ENCODE measurements around the gene RUVBL2. TPM values are rescaled to one million over a fixed set of nuclear protein-coding genes. Genes with fewer than 3 reads are reported as not detected.
"Not testable (repeated sequence)": the region's sequence is repeated elsewhere in the genome, so short reads cannot be mapped to it uniquely, and the experiment has no call there.

RUVBL2 gene
- total RNA-seq, 5 donors from 2014 or later (not counting 1 experiment from before 2014, with no cell fraction given), result 20.3 to 48.7 (median 41.4) TPM

DNA sequence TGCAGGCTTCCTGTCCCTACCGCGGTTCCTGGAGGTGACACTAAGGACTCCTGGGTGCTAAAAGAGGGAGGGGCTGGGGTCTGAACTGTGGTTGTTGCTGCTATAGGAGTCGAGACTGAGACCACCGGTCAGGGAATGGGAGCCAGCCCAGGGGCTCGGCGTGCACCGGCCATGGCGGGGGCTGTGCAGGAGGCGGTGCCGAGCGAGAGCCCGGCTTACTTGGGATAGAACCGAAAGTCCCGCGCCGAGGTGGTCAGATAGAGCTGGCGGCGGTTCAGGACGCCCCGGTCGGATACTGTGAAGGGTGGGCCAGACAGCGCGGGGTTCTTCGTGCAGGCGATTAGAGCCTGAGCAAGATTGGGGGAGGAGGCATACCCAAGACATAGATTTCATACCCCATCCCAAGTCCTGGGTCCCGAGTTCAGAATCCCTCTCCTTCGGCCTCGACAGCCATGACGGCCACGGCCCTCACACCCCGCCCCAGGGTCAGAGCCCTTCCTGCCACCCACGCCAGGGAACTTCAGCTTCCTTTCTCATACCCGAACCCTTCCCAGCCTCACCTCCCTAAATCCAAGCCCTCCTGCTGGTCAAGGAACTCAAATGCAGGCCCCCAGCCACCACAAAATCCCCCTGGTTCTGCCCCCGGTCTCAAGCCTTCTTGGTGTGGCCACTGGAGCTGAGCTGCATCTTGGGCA is 63.4 kb downstream of the RUVBL2 start:
- Mint-ChIP-seq H3K4me1 (peaks cover 19 to 21% (median 19%) of the 10 kb centered on the region in 3 donors), H3K27ac (peak overlapping the region in 1 of 2 donors; percentile 71), H3K4me3 (peak overlapping the region; percentile 82 to 94 (median 84)), H3K27me3 (peaks cover 18 to 44% of the 10 kb centered on the region in 2 donors)
- ATAC-seq (replicated peaks in 1 of 4), result peak in 3 of 4 experiments; percentile 14 to 19 (median 17)
- H3K9me3 Mint-ChIP-seq; H3K36me3 ChIP-seq (ENCODE audit: control insufficient read depth in 2 of 2, extremely low read depth in 1 of 2, insufficient read depth in 1 of 2, low read length in 1 of 2); H3K36me3 Mint-ChIP-seq; POLR2A ChIA-PET; H3K9me3 ChIP-seq; H3K27ac ChIP-seq (ENCODE audit: low read length); CTCF ChIA-PET: not testable (repeated sequence)
- H3K4me1 ChIP-seq (ENCODE audit: control insufficient read depth in 1 of 2, extremely low read depth in 1 of 2, insufficient read depth in 2 of 2, low read length in 2 of 2), result peaks cover 5 to 26% of the 10 kb centered on the region in 2 experiments
- WGBS (ENCODE audit: insufficient coverage), result 5% methylated on average over 17 of the region's 34 CpGs
- peak in 1 of 35 experiments; percentile 20 for DNase-seq
- H3K4me3 ChIP-seq (ENCODE audit: control insufficient read depth in 1 of 2, extremely low read depth in 1 of 2, low read length in 1 of 2), result peak overlapping the region; percentile 48 to 60
- peaks cover 0 to 63% of the 10 kb centered on the region in 2 experiments for H3K27me3 ChIP-seq (replicated peaks in 1 of 2; ENCODE audit: control insufficient read depth in 2 of 2, extremely low read depth in 1 of 2, insufficient read depth in 2 of 2, low read length in 1 of 2)

DNA sequence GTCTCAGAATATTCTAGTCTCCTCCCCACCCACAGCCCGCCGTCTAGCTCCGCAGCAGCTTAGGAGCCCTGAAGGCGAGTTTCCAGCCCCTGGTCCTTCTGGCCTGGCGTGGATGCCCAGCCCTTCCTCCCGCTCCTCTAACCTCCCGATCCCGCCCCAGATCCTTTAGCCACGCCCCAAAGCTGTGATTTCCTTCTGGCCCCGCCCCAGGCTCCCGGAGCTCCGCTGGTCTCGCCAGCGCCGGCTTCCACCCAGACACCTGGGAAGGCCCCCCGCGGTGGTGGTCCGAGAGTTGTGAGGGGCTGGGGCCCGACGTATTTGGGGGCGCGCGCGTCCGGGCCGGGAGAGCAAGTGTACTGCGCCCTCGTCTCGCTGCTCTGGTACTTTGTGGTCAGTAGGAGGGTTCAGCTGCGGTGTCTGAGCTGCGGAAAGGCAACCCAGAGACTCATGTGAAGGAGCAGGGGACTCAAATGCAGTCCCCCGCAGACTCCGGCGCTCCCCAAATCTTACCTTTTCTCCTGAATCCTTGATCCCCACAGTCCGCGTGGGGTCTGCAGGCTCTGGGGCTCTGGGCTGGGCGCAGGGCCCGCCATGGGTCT is 64.0 kb downstream of the RUVBL2 start, which contains the start of gene CGB7:
Gene CGB7 (minus strand): TSS at position 114 of the 599 bp plus-strand sequence. CDS start 2,374 bp downstream, outside the sequence.
- H3K27me3 ChIP-seq (replicated peaks in 1 of 2; ENCODE audit: control insufficient read depth in 2 of 2, extremely low read depth in 1 of 2, insufficient read depth in 2 of 2, low read length in 1 of 2), result peaks cover 0 to 70% of the 10 kb centered on the region in 2 experiments
- Mint-ChIP-seq H3K4me1 (peaks cover 19 to 21% (median 19%) of the 10 kb centered on the region in 3 donors), H3K27ac (peak within 1 kb of the TSS in 1 of 2 donors; percentile 71), H3K9me3 (no peaks in the 10 kb centered on the region), H3K27me3 (peaks cover 18 to 44% of the 10 kb centered on the region in 2 donors), H3K36me3 (peaks cover 3% of the 10 kb centered on the region), H3K4me3 (peak within 1 kb of the TSS; percentile 82 to 94 (median 84))
- CTCF ChIA-PET, result interaction anchor here in 1 of 2 donors (0.6 kb wide), 1 partner anchor 9 kb away, joined by 3 read pairs; no protein-coding TSS in a partner anchor
- whole genome bisulfite sequencing (ENCODE audit: insufficient coverage), result 6% methylated on average over 31 of the region's 38 CpGs
- peak; percentile 13 to 45 (median 32) for ATAC-seq (replicated peaks in 1 of 4)
- POLR2A ChIA-PET, result interaction anchor here in 1 of 2 donors (0.6 kb wide), 2 partner anchors 268 to 846 kb away, joined by 3 to 4 read pairs; no protein-coding TSS in a partner anchor
- peak in 10 of 35 experiments; percentile 17 to 43 (median 35) for DNase-seq
- H3K4me3 ChIP-seq (ENCODE audit: control insufficient read depth in 1 of 2, extremely low read depth in 1 of 2, low read length in 1 of 2), result peak within 1 kb of the TSS; percentile 48 to 60
- no peak within 1 kb of the TSS for H3K27ac ChIP-seq (ENCODE audit: low read length)
- no peaks in the 10 kb centered on the region for H3K9me3 ChIP-seq
- no peaks in the 10 kb centered on the region for H3K36me3 ChIP-seq (ENCODE audit: control insufficient read depth in 2 of 2, extremely low read depth in 1 of 2, insufficient read depth in 1 of 2, low read length in 1 of 2)
- H3K4me1 ChIP-seq (ENCODE audit: control insufficient read depth in 1 of 2, extremely low read depth in 1 of 2, insufficient read depth in 2 of 2, low read length in 2 of 2), result peaks cover 5 to 26% of the 10 kb centered on the region in 2 experiments

DNA sequence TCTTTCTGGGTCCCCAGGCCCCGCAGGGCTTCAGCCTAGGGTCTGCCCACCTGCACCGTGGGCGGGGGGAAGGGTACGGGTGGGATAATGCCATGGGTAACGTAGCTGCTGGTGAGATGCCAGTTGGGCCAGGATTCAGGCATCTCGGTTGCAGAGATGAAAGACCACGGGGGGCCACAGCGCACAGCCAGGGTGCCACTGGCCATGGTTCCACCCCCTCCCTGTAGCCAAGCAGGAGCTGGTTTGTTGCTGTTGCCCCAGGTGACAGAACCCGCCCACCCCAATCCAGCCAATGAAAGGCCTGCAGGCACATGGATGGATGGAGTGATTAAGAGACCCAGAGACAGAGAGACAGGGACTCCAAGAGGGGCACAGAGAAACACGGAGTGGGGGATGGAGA is 64.9 kb downstream of the RUVBL2 start:
- ATAC-seq (replicated peaks in 1 of 4), result no peak
- 64% methylated on average over 4 of the region's 10 CpGs for WGBS (ENCODE audit: insufficient coverage)
- DNase-seq, result peak in 1 of 35 experiments; percentile 15
- H3K9me3 Mint-ChIP-seq, result no peaks in the 10 kb centered on the region
- Histone ChIP-seq H3K36me3 (ENCODE audit: control insufficient read depth in 2 of 2, extremely low read depth in 1 of 2, insufficient read depth in 1 of 2, low read length in 1 of 2) (no peaks in the 10 kb centered on the region), H3K27ac (ENCODE audit: low read length) (no peak overlapping the region), H3K9me3 (no peaks in the 10 kb centered on the region), H3K27me3 (replicated peaks in 1 of 2; ENCODE audit: control insufficient read depth in 2 of 2, extremely low read depth in 1 of 2, insufficient read depth in 2 of 2, low read length in 1 of 2) (peaks cover 0 to 78% of the 10 kb centered on the region in 2 experiments), H3K4me3 (ENCODE audit: control insufficient read depth in 1 of 2, extremely low read depth in 1 of 2, low read length in 1 of 2) (no peak overlapping the region), H3K4me1 (ENCODE audit: control insufficient read depth in 1 of 2, extremely low read depth in 1 of 2, insufficient read depth in 2 of 2, low read length in 2 of 2) (peaks cover 5 to 26% of the 10 kb centered on the region in 2 experiments)
- H3K27me3 Mint-ChIP-seq, result peaks cover 18 to 49% of the 10 kb centered on the region in 2 donors
- peaks cover 19 to 21% (median 19%) of the 10 kb centered on the region in 3 donors for H3K4me1 Mint-ChIP-seq
- H3K4me3 Mint-ChIP-seq, result peak overlapping the region in 1 of 3 donors; percentile 94
- H3K27ac Mint-ChIP-seq, result no peak overlapping the region
- POLR2A ChIA-PET, result interaction anchor here in 1 of 2 donors (0.6 kb wide), 1 partner anchor 847 kb away, joined by 3 read pairs; no protein-coding TSS in a partner anchor
- peaks cover 3% of the 10 kb centered on the region for H3K36me3 Mint-ChIP-seq
- CTCF ChIA-PET, result no interaction called here

DNA sequence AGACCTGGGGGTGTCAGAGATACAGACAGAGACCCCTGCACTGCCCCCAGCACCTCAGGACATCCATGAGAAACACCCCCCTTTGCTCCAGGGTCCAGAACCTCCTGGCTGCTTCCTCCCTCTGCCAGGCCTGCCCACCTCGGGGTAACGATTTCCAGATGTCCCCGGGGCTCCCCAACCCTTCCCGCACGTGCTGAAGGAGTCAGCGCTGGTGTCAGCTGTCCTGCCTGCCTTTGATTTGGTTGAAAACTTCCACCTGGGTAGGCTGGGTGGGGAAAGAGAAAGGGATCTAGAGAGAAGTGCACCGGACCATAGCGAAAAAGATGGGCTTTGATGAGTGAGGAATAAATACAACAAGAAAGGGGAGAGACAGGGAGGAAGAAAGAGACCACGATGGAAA is 65.4 kb downstream of the RUVBL2 start:
- ATAC-seq (replicated peaks in 1 of 4) (no peak), DNase-seq (no peak)
- Mint-ChIP-seq H3K27ac (no peak overlapping the region), H3K4me1 (peaks cover 19 to 21% (median 19%) of the 10 kb centered on the region in 3 donors), H3K4me3 (peak overlapping the region in 1 of 3 donors; percentile 94), H3K36me3 (peaks cover 3% of the 10 kb centered on the region), H3K27me3 (peaks cover 18 to 53% of the 10 kb centered on the region in 2 donors), H3K9me3 (no peaks in the 10 kb centered on the region)
- H3K27ac ChIP-seq (ENCODE audit: low read length), result no peak overlapping the region
- ChIA-PET CTCF (no interaction called here), POLR2A (no interaction called here)
- H3K36me3 ChIP-seq (ENCODE audit: control insufficient read depth in 2 of 2, extremely low read depth in 1 of 2, insufficient read depth in 1 of 2, low read length in 1 of 2), result no peaks in the 10 kb centered on the region
- H3K4me1 ChIP-seq (ENCODE audit: control insufficient read depth in 1 of 2, extremely low read depth in 1 of 2, insufficient read depth in 2 of 2, low read length in 2 of 2), result peaks cover 5 to 26% of the 10 kb centered on the region in 2 experiments
- no peaks in the 10 kb centered on the region for H3K9me3 ChIP-seq
- no peak overlapping the region for H3K4me3 ChIP-seq (ENCODE audit: control insufficient read depth in 1 of 2, extremely low read depth in 1 of 2, low read length in 1 of 2)
- 57% methylated on average over 7 of the region's 9 CpGs for WGBS (ENCODE audit: insufficient coverage)
- peaks cover 0 to 83% of the 10 kb centered on the region in 2 experiments for H3K27me3 ChIP-seq (replicated peaks in 1 of 2; ENCODE audit: control insufficient read depth in 2 of 2, extremely low read depth in 1 of 2, insufficient read depth in 2 of 2, low read length in 1 of 2)

DNA sequence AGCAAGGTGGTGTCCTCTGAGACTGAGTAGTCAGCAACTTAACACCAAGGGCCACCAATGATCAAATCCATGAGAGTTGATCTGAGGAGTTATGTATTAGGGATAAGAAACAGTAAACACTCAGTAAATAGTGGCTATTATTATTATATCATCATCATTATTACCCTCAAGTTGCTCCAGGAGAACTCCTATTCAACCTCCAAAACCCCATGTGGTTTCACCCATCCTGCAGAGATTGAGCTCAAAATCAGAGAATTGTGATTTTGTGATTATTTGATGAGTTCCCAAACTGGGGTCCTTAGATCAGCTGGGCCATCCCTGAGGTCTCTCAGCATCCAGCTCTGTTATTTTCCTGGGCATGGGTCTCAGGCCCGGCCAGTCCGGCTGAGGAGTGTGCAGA is 67.3 kb downstream of the RUVBL2 start:
- no peaks in the 10 kb centered on the region for H3K9me3 Mint-ChIP-seq
- H3K27me3 Mint-ChIP-seq, result peaks cover 26 to 62% of the 10 kb centered on the region in 2 donors
- DNase-seq, result no peak
- no peak overlapping the region for H3K27ac ChIP-seq (ENCODE audit: low read length)
- H3K9me3 ChIP-seq, result no peaks in the 10 kb centered on the region
- 100% methylated on average over 2 of the region's 2 CpGs for WGBS (ENCODE audit: insufficient coverage)
- H3K4me3 ChIP-seq (ENCODE audit: control insufficient read depth in 1 of 2, extremely low read depth in 1 of 2, low read length in 1 of 2), result no peak overlapping the region
- no peaks in the 10 kb centered on the region for H3K36me3 ChIP-seq (ENCODE audit: control insufficient read depth in 2 of 2, extremely low read depth in 1 of 2, insufficient read depth in 1 of 2, low read length in 1 of 2)
- H3K4me3 Mint-ChIP-seq, result no peak overlapping the region
- no peak overlapping the region for H3K27ac Mint-ChIP-seq
- peaks cover 5 to 29% of the 10 kb centered on the region in 2 experiments for H3K4me1 ChIP-seq (ENCODE audit: control insufficient read depth in 1 of 2, extremely low read depth in 1 of 2, insufficient read depth in 2 of 2, low read length in 2 of 2)
- peaks cover 0 to 91% of the 10 kb centered on the region in 2 experiments for H3K27me3 ChIP-seq (replicated peaks in 1 of 2; ENCODE audit: control insufficient read depth in 2 of 2, extremely low read depth in 1 of 2, insufficient read depth in 2 of 2, low read length in 1 of 2)
- H3K36me3 Mint-ChIP-seq, result peaks cover 3% of the 10 kb centered on the region
- no peak for ATAC-seq (replicated peaks in 1 of 4)
- CTCF ChIA-PET, result no interaction called here
- POLR2A ChIA-PET, result no interaction called here
- peaks cover 19 to 26% (median 20%) of the 10 kb centered on the region in 3 donors for H3K4me1 Mint-ChIP-seq

GRCh38 chr19:49061445-49061844 is 67.8 kb downstream of the RUVBL2 start:
- ATAC-seq (replicated peaks in 1 of 4) (no peak), DNase-seq (no peak)
- peaks cover 3% of the 10 kb centered on the region for H3K36me3 Mint-ChIP-seq
- H3K9me3 Mint-ChIP-seq, result no peaks in the 10 kb centered on the region
- no peak overlapping the region for H3K4me3 Mint-ChIP-seq
- H3K4me3 ChIP-seq (ENCODE audit: control insufficient read depth in 1 of 2, extremely low read depth in 1 of 2, low read length in 1 of 2), result no peak overlapping the region
- H3K36me3 ChIP-seq (ENCODE audit: control insufficient read depth in 2 of 2, extremely low read depth in 1 of 2, insufficient read depth in 1 of 2, low read length in 1 of 2), result no peaks in the 10 kb centered on the region
- peaks cover 5 to 24% of the 10 kb centered on the region in 2 experiments for H3K4me1 ChIP-seq (ENCODE audit: control insufficient read depth in 1 of 2, extremely low read depth in 1 of 2, insufficient read depth in 2 of 2, low read length in 2 of 2)
- 35% methylated on average over 20 of the region's 25 CpGs for WGBS (ENCODE audit: insufficient coverage)
- H3K4me1 Mint-ChIP-seq, result peaks cover 18 to 24% (median 20%) of the 10 kb centered on the region in 3 donors
- no peak overlapping the region for H3K27ac Mint-ChIP-seq
- ChIA-PET POLR2A (no interaction called here), CTCF (no interaction called here)
- H3K9me3 ChIP-seq, result no peaks in the 10 kb centered on the region
- H3K27me3 Mint-ChIP-seq, result peaks cover 30 to 66% of the 10 kb centered on the region in 2 donors
- H3K27ac ChIP-seq (ENCODE audit: low read length), result no peak overlapping the region
- H3K27me3 ChIP-seq (replicated peaks in 1 of 2; ENCODE audit: control insufficient read depth in 2 of 2, extremely low read depth in 1 of 2, insufficient read depth in 2 of 2, low read length in 1 of 2), result peaks cover 0 to 91% of the 10 kb centered on the region in 2 experiments
